CD4-positive, alpha-beta T cell treated with Interleukin-17A for 1 hour (primary cell): Measurements from ENCODE around the gene ARMCX5.

Experiments
- DNase-seq: peaks from one replicate; pipeline ENCODE4 v3.0.0-alpha.2; 2020

The ARMCX5 gene

GRCh38 chrX:102599084-102599950 is at the start of gene ARMCX5:
ARMCX5 (plus strand) TSS chrX:102599515; CDS start chrX:102602142, 2,627 bp downstream.
- peak; percentile 83 for DNase-seq

GRCh38 chrX:102558607-102559006 is 40.7 kb upstream of the ARMCX5 start:
- DNase-seq, result no peak

- no peak for DNase-seq
Measured at GRCh38 chrX:102560423-102561068, 38.8 kb upstream of the ARMCX5 start.

- no peak for DNase-seq
Measured at GRCh38 chrX:102580891-102581290, 18.4 kb upstream of the ARMCX5 start.

GRCh38 chrX:102593367-102593766 is 5.9 kb upstream of the ARMCX5 start:
- no peak for DNase-seq

- DNase-seq, result peak; percentile 2
Measured at GRCh38 chrX:102599951-102600579, 750 bp downstream of the ARMCX5 start.

- no peak for DNase-seq
Measured at GRCh38 chrX:102604327-102604726, 5.0 kb downstream of the ARMCX5 start.

GRCh38 chrX:102606115-102606514 is 6.8 kb downstream of the ARMCX5 start:
- no peak for DNase-seq

- DNase-seq, result no peak
Measured at GRCh38 chrX:102610905-102611304, 11.6 kb downstream of the ARMCX5 start.

- no peak for DNase-seq
Measured at GRCh38 chrX:102624105-102624504, 24.8 kb downstream of the ARMCX5 start.

- no peak for DNase-seq
Measured at GRCh38 chrX:102627640-102628039, 28.3 kb downstream of the ARMCX5 start.

- no peak for DNase-seq
Measured at GRCh38 chrX:102637561-102637960, 38.2 kb downstream of the ARMCX5 start.

GRCh38 chrX:102650903-102651241 is 51.6 kb downstream of the ARMCX5 start:
- no peak for DNase-seq

GRCh38 chrX:102651242-102652011 is 52.1 kb downstream of the ARMCX5 start, which contains the start of gene GPRASP1:
GPRASP1 (plus strand) TSS chrX:102651483; CDS start chrX:102653914, 2,431 bp downstream.
- peak; percentile 70 for DNase-seq

GRCh38 chrX:102652031-102652688 is 52.8 kb downstream of the ARMCX5 start:
- DNase-seq, result peak; percentile 80
